COR-L47 (cell line): ENCODE results near the gene CRKL.

ENCODE experiments used
- DNase-seq: peaks from one replicate; lab custom pipeline; 2025; lab: John Stamatoyannopoulos, UW

The CRKL gene

GRCh38 chr22:20983081-20983771, 66.0 kb downstream of the CRKL start:
- no peak for DNase-seq

DNA sequence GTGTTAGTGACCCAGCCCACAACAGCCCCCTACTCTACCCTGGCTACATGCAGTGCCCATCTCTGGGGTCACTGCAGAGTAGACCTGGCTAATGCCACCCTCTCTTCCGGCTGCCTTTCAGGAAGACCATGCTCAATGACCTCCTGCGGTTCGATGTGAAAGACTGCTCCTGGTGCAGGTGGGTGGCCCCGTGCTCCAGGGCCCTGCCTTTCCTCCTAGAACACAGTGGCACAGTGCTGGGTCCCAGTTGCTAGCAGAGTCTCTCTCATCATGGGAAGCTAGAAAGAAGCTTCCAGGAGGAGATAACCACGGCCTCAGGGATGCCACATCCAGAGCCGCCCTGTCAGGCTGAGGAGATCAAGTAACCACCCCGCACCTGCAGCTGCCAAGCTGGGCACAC, 68.5 kb downstream of the CRKL start:
- no peak for DNase-seq

GRCh38 chr22:20986365-20986764, 69.2 kb downstream of the CRKL start:
- no peak for DNase-seq

DNA sequence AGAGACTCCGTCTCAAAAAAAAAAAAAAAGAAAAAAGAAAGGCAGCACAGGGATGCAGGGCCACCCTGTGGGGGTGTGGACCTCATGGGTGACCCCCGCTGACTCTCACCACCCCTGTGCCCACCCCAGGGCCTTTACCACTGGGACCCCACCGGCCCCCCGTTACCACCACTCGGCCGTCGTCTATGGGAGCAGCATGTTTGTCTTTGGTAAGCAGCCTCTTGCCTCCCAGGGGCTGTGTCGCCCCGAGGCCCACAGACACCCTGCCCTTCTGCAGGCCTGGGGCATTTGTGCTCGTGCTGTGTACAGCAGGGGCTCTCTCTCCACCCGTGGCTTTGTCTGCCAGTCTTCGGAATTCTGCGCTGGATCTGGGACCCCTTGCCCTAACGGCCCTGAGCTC, 70.2 kb downstream of the CRKL start:
- DNase-seq, result no peak

DNA sequence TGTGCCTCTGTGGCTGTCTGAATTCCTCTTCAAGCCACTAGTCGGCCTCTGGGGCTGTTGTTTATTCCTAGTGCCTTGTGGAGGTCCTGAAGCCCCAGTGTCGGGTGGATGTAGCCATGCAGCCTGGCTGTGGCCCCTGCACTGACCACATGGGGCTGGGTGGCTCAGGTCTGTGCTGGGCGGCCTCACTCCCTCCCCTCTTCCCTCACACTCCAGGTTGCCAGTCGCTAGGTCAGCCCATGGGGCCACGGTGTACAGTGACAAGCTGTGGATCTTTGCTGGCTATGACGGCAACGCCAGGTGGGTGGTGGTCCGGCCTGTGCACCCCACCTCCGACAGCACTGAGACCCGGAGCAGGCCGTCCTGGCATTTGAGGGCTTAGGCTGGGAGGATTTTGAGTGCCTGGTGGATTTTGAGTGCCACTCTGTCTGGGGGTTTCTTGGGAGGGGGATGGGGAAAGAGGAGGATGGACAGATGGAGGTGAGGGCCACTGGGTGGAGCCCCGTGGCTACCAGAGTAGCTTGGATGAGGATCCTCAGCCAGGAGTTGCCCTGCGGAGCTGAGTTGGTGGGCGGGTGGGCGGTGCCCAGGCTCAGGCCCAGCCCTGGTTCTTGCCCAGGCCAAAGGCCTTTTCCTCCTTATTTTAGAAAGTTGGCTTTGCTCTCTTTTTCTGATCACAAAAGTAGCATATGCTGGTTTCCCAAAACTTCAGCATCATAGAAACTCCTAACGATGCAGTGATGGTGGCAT, 71.5 kb downstream of the CRKL start:
- no peak for DNase-seq

DNA sequence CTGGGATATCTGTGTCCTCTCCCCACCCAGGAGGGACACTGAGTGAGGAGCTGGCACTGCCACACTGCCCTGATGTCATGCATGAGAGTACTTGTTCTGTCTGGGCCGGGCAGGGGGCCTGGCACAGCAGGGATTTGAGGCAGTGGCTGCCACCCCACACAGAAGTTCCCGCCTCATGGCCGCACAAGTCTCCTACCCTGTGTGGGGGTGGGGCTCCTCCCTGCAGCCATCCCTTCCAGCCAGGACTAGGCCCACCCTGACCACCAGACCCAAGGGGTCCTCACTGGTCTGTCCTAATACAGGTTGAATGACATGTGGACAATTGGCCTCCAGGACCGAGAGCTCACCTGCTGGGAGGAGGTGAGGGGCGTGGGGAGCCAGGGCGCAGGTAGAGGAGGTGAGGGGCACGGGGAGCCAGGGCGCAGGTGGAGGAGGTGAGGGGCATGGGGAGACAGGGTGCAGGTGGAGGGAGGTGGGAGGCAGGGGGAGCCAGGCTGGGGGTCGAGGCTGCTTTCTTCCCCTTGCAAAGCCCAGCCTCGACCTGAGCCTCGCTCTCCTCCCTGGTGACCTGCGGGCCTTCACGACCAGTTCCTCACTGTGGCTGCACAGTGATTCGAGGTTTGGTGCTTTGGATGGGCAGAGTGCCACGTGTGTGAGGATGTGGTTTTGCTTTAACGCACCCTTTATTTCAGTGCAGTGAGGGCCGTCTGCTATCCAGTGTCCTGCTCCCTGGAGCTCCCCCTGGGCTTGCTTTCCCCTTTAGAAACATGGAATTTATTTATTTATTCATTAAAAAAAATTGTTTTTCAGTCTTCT, 72.3 kb downstream of the CRKL start:
- DNase-seq, result no peak

DNA sequence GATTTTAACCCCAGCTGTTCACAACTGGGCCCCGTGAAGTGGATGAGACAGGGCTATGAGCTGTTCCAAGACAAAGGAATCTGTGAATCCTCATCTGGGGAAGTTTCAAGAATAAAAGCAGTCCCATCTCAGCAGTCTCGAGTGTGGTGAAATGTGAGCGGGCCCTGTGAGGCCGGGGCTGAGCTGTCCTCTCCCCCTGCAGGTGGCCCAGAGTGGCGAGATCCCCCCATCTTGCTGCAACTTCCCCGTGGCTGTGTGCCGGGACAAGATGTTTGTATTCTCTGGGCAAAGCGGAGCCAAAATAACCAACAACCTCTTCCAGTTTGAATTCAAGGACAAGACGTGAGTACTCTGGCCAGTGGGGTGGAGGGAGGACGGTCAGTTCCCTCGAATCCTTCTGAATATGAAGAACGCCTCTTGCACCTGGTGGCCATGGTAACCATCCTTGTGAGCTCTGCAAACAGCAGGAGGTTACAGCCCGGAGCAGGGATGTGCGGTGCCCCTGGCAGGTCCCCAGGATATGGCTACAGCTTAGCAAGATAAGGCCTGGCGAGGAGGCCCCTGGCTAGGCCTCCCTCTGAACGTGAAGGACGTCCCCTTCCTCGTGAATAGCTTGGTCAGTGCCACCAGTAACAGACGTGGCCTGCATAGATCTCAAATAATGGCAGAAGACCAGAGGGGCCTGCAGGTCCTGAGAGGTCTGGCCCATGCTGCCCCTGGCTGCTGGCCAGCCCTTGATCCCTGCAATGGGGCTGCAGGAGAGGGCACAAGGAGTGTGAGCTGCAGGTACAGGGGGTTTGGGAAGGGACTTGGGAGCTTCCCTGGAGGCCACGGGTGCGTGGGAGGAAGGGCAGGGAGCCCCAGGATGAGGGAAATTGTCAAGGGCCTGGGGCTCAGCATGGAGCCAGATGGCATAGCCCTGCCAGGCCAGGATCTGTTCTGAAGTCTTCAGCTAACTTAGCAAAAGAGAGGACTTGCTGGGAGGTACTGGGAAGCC, 73.3 kb downstream of the CRKL start:
- no peak for DNase-seq

DNA sequence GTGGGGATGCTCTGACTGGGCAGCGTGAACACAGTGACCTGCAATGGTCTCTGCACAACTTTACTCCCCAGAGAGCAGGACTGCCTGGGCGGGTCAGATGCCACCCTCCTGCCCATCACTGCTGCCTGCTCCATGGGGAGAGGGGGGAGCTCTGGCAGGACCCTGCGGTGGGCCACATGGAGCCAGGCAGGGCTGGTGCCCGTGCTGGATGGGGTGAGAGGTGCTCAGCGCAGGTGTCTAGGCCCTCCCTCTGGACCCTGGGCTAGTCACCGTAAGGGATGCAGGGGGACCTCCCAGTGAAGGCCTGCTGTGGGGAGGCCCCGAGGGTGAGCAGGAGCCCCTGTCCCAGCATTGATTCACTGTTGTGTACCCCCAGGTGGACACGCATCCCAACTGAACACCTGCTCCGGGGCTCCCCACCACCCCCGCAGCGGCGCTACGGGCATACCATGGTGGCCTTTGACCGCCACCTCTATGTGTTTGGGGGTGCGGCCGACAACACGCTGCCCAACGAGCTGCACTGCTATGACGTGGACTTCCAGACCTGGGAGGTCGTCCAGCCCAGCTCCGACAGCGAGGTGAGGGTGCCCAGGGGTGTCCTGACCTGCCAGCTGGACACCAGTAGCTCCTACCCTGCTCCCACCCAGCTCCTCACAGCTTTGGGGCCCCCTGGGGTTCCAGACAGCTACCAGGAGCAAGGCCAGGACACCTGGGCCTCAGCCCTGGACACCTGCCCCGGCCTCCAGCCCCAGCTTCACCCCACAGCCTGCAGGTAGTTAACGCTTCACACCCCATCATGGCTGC, 74.2 kb downstream of the CRKL start:
- DNase-seq, result no peak

DNA sequence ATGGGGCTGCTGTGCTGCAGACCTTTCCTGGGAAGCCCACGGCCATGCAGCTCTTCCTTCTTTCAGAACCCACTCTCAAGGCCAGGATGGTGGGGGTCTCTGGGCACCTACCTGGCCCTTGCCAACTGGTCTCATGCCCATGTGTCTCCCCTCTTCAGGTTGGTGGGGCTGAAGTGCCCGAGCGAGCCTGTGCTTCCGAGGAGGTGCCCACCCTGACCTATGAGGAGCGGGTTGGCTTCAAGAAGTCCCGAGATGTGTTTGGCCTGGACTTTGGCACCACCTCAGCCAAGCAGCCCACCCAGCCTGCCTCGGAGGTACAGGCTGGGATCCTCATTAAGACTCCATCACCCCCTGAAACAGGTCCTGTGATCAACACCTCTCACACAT, 74.8 kb downstream of the CRKL start:
- no peak for DNase-seq

GRCh38 chr22:20992456-20993303, 75.5 kb downstream of the CRKL start:
- no peak for DNase-seq

DNA sequence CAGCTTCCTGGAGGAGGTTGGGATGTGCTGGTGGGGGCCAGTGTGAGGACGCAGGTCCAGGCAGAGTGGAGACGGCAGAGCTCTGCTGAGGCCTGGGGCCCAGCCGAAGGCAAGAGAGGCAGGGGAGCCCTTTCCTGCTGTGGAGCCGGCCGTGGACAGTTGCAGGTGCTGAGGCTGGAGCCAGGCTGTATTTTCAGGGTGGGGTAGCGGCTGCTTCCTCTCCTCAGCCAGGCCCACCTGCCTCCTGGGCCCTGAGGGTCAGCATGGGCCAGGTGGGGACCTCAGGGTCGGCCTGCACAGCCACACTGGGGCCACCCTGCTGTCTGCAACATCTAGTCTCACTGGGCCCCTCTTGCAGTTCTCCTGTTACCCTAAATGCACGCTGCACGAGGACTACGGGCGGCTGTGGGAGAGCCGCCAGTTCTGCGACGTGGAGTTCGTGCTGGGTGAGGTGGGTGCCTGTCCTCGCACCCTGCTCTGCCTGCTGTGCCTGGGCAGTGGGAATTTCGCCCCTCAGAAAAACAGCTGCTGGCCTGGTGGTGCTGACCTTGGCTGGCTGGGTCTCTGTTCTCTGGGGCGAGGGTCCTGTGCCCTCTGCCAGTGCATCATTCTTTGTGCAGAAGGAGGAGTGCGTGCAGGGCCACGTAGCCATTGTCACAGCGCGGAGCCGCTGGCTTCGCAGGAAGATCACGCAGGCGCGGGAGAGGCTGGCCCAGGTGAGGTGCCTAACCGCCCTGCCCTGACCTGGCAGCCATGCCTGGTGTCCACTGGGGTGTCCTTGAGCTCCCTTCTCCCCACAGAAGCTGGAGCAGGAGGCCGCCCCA, 76.3 kb downstream of the CRKL start:
- no peak for DNase-seq

DNA sequence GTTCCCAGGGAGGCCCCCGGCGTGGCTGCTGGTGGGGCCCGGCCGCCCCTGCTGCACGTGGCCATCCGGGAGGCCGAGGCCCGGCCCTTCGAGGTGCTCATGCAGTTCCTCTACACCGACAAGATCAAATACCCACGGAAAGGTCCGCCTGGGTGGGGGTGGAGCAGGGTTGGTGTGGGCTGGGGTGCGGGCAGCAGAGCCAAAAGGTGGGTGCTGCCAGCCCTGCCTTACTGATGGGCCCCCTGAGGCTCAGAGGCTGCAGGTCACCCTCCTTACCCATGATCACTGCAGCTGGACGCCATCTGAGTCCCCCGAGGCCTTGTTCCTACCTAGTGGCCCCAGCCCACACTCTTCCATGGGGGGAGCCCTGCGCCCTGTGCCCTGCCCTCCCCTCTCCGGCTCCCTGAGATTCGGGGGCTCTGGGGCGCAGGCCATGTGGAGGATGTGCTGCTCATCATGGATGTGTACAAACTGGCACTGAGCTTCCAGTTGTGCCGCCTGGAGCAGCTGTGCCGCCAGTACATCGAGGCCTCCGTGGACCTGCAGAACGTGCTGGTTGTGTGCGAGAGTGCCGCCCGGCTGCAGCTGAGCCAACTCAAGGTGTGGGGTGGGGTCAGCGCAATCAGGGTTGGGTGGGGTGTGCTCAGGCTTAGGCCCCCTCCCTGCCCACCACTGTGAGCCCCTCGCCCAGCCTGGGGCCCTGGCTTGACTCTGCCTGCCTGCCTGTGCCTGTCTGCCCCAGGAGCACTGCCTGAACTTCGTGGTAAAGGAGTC, 77.1 kb downstream of the CRKL start:
- no peak for DNase-seq

GRCh38 chr22:20994902-20995241, 77.7 kb downstream of the CRKL start:
- no peak for DNase-seq

DNA sequence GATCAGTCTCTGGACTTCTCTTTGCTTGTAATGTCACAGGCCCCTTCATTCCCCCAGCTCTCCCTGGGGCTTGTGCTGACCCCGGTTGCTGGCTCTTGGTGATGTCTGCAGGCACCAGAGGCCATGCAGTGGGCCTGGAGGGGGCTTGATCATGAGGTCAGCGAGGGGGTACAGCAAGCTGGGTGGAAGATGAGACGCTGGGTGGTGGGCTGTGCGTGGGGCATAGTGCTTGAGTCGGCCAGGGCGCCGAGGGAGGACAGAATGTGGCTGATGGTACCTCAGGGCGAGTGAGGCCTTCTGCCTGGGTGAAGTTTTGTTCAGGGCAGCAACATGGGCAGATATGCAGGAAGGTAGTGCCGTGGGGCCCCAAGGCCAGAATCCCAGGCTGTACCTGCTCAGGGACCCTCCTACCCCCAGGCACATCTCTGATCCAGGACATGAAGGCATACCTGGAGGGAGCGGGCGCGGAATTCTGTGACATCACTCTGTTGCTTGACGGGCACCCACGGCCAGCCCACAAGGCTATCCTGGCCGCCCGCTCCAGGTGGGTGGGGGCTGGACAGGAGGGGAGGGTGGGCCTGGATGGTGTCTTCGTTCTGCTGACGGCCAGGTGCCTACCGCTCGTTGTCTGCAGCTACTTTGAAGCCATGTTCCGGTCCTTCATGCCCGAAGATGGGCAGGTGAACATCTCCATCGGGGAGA, 78.3 kb downstream of the CRKL start:
- DNase-seq, result no peak

GRCh38 chr22:20996031-20996410, 78.8 kb downstream of the CRKL start:
- DNase-seq, result no peak

DNA sequence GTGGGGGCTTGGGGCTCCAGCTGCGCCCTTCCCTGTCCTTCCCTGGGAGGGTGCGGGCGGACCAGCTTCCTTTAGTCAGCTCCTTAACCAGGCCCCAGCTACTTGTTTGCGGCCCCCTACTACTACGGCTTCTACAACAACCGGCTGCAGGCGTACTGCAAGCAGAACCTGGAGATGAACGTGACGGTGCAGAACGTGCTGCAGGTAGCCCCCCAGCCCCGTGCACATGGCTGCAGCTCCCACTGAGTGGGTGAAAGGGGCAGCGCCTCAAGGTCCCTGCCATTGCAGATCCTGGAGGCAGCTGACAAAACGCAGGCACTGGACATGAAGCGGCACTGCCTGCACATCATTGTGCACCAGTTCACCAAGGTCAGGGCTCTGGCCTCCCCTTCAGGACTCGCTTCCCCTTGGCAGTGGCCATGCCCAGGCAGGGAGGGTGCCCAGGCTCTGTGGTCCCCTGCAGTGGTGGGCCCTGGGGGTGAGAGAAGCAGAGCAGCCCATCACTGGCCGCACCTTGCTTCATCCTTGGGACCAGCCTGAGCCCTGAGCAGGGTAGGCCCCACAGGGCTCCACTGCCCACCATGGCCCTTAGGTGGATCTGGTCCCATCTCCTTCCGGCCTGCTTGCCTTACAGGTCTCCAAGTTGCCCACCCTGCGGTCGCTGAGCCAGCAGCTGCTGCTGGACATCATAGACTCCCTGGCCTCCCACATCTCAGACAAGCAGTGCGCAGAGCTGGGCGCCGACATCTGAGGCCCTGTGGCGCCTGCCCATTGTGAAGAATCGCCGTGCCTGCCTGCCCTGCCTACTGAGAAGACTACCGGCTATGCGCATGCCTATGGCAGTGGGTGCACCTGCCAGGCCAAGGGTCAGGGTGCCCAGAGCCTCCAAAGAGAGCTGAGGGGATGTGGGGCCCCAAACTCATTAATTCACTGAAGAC, 79.7 kb downstream of the CRKL start:
- DNase-seq, result no peak
